ENCODE results near the gene P2RY11.

P2RY11 gene

GRCh38 chr19:10116085-10116865 lies 4.8 kb downstream of the P2RY11 start:
- no peaks in the 10 kb centered on the region for H3K27me3 ChIP-seq
- peaks cover 42 to 55% (median 49%) of the 10 kb centered on the region in 3 donors for H3K36me3 ChIP-seq
- no peak for DNase-seq
- H3K4me3 ChIP-seq = no peak overlapping the region
- H3K9me3 ChIP-seq = no peaks in the 10 kb centered on the region
- no peak overlapping the region for H3K27ac ChIP-seq
- intact Hi-C loops (cut with DNase I; ENCODE audit: low total_unique reads) = no loop called here
- peaks cover 0 to 44% (median 31%) of the 10 kb centered on the region in 4 donors for H3K4me1 ChIP-seq
- no peak for TF ChIP-seq CTCF (IDR thresholded peaks at IDR 0.05)

- TF ChIP-seq CTCF (IDR thresholded peaks at IDR 0.05) = no peak
- no peak for DNase-seq
- Histone ChIP-seq H3K36me3 (peaks cover 40 to 49% (median 46%) of the 10 kb centered on the region in 3 donors), H3K27me3 (no peaks in the 10 kb centered on the region), H3K9me3 (no peaks in the 10 kb centered on the region), H3K4me3 (no peak overlapping the region), H3K27ac (no peak overlapping the region), H3K4me1 (peaks cover 0 to 45% (median 39%) of the 10 kb centered on the region in 4 donors)
- intact Hi-C loops (cut with DNase I; ENCODE audit: low total_unique reads) = no loop called here
Observed at GRCh38 chr19:10116866-10117616, 5.5 kb downstream of the P2RY11 start.

GRCh38 chr19:10118960-10119359 lies 7.5 kb downstream of the P2RY11 start:
- peaks cover 40 to 46% (median 45%) of the 10 kb centered on the region in 3 donors for H3K36me3 ChIP-seq
- H3K4me1 ChIP-seq = peaks cover 0 to 43% (median 34%) of the 10 kb centered on the region in 4 donors
- H3K9me3 ChIP-seq = no peaks in the 10 kb centered on the region
- peak overlapping the region; percentile 76 to 97 for H3K4me3 ChIP-seq
- no peaks in the 10 kb centered on the region for H3K27me3 ChIP-seq
- TF ChIP-seq CTCF (IDR thresholded peaks at IDR 0.05) = no peak
- DNase-seq = no peak
- peak overlapping the region; percentile 79 to 85 for H3K27ac ChIP-seq
- intact Hi-C loops (cut with DNase I; ENCODE audit: low total_unique reads) = no loop called here

GRCh38 chr19:10120538-10121189 lies 9.2 kb downstream of the P2RY11 start:
- no peaks in the 10 kb centered on the region for H3K9me3 ChIP-seq
- H3K27ac ChIP-seq = peak overlapping the region; percentile 79 to 85
- H3K36me3 ChIP-seq = peaks cover 29 to 30% (median 29%) of the 10 kb centered on the region in 3 donors
- no peaks in the 10 kb centered on the region for H3K27me3 ChIP-seq
- peak overlapping the region; percentile 38 to 76 for H3K4me3 ChIP-seq
- peaks cover 0 to 43% (median 32%) of the 10 kb centered on the region in 4 donors for H3K4me1 ChIP-seq
- intact Hi-C loops (cut with DNase I; ENCODE audit: low total_unique reads) = no loop called here
- TF ChIP-seq CTCF (IDR thresholded peaks at IDR 0.05) = no peak
- DNase-seq = peak in 1 of 2 donors; percentile 41

GRCh38 chr19:10122045-10122444 lies 10.6 kb downstream of the P2RY11 start:
- intact Hi-C loops (cut with DNase I; ENCODE audit: low total_unique reads) = no loop called here
- peak; percentile 60 to 80 for DNase-seq
- Histone ChIP-seq H3K9me3 (no peaks in the 10 kb centered on the region), H3K4me3 (no peak overlapping the region), H3K4me1 (peaks cover 0 to 43% (median 30%) of the 10 kb centered on the region in 4 donors), H3K36me3 (peaks cover 15 to 16% (median 16%) of the 10 kb centered on the region in 3 donors), H3K27ac (peak overlapping the region; percentile 79 to 85), H3K27me3 (no peaks in the 10 kb centered on the region)
- no peak for TF ChIP-seq CTCF (IDR thresholded peaks at IDR 0.05)
